HG02884 (cell line): ENCODE measurements around the gene PIEZO2.
"Not testable (repeated sequence)": the region's sequence is repeated elsewhere in the genome, so short reads cannot be mapped to it uniquely, and the experiment has no call there.

Source experiments
- ATAC-seq: cut with Tn5 transposase; IDR thresholded peaks from one replicate; pipeline ENCODE4 v1.9.1; 2021; ENCODE audit warnings: mild to moderate bottlenecking, moderate library complexity; ENCODE audit not compliant: unreplicated experiment

The PIEZO2 gene

DNA sequence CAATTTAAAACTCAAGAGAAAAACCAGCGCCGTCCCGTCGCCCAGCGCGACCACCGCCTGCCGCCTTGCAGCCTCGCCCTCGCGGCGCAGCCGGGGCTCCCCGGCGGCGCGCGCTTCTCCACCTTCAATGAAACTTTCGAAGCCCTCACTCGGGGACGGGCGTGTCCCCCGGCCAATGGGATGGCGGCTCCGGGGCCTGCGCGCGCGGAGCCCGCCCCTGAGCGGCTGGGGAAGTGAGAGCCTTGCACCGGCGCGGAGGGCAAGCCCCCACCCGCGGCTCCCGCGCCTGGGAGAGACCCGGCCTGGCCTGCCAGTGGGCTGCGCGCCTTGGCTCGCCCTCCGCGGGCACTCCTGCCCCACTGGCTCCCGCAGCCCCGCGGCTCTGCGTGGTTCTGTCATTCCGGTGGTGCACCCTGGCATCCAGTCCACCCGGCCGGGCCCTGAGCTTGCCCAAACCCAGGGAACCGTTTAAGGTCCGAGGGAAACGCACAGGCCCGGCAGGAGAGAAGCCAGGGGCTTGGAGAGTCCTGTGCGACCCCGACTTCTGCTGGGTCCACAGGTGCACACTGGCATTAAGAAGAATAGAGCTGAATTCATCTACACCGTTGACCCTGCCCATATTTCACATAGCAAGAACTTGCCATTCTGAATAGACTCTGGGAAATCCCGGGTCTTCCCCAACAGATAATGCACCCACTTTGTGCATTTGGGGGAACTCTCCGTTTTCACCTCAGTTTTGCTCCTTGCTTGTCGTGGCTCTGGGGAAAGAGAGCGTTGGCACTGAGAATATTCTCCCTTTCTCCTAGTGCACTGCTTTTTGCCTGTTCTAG is at the start of gene PIEZO2:
PIEZO2 (minus strand) TSS at position 129 of the 830 bp plus-strand sequence. CDS start 981 bp downstream, outside the sequence.
- peak; percentile 86 for ATAC-seq

DNA sequence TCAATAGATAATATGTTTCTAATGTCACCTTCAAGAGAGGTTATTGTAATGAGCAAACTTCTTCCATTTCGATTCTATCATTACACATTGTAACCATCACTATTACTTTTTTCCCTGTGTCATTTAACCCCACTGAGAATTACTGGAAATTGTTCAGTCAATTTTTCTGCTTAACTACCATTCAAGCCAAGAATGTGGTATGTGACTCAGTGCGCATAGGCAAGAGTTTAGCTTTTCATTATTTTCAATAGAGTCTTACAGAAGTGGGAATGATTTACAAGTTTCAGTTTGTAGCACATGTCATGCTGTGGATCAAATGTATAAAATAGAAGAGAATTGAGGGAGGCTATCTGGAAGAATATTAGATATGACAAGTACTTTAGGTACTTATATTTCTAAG is 34.3 kb upstream of the PIEZO2 start:
- no peak for ATAC-seq

DNA sequence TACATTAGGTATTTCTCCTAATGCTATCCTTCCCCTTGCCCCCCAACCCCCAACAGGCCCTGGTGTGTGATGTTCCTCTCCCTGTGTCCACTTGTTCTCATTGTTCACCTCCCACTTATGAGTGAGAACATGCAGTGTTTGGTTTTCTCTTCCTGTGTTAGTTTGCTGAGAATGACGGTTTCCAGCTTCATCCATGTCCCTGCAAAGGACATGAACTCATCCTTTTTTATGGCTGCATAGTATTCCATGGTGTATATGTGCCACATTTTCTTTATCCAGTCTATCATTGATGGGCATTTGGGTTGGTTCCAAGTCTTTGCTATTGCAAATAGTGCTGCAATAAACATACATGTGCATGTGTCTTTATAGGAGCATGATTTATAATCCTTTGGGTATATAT is 32.3 kb upstream of the PIEZO2 start:
- ATAC-seq = not testable (repeated sequence)

DNA sequence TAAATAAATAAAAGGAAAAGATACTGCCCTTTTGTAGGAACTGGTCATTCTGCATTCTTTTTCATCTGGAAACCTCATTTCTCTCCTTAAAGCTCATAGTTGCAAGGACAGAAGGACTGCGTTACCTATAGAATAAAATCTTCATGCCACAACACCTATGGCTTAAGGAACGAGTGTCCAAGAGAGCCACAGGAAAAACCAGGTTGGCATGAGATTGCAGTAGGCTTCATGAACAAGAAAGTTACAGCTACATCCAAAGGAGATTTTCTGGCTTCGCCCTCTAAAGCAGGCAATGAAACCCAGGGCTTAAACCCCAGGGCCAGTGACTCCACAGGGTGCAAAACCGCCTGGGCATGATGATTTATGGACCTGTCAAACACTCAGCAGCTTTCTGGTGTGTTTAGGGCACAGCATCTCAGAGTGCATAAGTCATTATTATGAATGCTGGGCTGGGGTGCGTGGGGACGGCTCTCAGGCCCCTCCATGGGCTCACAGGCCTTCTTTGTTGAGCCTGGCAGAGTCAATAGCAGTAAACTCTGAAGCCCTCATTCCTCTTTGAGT is 30.7 kb upstream of the PIEZO2 start:
- ATAC-seq = no peak

DNA sequence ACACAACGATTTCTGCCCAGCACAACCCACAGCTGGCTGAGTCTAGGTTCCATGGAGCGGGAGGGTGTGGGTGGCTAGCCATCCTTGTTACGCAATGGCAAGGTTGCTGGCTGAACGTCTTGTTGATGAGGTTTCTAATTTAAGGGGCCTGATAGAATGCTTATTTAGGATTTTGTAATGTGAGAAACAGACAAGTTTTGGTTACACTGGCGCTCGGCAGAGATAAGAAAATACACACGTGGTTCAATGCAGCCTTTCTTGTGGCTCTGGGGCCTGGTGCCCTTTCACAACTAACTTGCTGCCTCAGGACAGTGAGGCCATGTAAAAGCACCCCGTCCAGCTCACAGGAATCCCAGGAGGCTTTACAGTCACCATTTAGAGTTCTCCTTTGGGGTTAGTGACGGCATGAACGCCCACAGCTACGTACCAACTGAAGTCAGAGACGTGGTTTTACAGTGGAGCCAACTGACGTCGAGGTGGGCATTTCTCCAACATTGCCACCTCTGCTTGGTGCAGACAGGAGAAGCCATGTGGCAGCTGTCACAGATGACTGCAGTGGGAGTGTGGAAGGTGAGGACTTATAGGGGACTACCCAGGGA is 29.7 kb upstream of the PIEZO2 start:
- ATAC-seq = no peak

DNA sequence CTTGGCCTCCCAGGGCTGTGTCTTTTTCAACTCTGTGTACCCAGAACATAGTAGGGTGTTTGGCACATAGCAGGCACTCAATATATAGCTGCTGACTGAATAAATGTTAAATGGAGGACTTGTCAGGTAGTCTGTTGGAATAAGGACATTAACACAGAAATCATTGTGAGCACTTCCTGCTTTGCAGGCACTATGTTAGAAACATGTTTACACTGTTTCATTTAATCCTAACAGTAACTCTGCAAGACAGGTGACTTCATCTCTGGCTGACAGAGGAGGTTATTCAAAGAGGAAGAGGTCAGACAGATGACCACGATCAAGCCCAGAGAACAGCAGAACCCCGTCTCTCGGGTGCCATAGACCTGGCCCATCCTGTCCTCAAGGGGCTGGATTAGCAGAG is 28.0 kb upstream of the PIEZO2 start:
- ATAC-seq = no peak

DNA sequence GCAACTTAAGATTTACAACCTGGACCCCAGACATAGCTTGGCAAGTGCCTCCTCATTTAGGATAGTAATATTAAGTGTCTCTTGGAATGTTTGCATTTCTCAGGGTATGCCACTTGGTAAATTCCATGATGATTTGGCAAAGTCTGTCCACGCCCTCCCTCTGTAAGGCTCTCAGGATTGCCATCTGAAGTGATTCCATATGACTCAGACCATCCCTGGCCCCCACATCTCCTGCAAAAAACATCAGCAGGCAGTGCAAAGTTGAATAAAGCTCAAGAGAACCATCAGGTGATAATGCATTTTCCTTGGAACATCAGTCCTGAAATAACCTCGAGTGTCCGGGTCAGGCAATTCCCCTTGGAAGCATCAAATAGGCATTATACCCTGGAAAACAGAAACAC is 27.1 kb upstream of the PIEZO2 start:
- ATAC-seq = no peak

DNA sequence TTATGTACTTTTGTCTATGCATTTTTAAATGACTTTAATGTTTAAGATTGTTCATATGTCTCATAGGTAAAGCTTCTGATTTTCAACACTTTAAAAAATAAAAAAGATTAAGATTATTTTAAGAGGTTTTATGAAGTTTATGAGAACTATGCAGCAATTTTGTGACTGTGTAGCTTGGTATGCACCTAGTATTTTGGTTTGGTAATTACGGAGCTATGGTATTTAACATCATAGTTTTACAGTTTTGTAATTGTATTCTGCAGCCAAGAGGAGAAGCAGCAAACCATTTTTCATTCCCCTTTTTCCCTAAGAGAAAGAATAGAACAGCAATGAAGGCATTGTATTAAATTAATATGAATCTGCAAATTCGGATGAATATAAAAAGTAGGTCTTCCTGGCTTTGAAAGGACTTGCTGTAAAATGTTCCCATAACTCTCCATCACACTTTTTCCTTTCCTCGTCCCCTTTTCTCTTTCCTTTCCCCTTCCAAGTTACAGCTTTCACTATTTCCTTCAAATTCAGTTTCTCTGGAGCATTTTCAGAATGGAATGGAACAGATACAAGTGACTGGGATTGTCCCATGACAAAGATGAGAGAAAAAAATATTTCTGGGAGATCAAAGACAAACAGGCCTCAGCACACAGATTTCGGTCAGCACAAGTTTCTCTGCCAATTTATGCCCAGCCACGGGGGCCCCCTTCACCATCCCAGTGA is 26.1 kb upstream of the PIEZO2 start:
- ATAC-seq = no peak

DNA sequence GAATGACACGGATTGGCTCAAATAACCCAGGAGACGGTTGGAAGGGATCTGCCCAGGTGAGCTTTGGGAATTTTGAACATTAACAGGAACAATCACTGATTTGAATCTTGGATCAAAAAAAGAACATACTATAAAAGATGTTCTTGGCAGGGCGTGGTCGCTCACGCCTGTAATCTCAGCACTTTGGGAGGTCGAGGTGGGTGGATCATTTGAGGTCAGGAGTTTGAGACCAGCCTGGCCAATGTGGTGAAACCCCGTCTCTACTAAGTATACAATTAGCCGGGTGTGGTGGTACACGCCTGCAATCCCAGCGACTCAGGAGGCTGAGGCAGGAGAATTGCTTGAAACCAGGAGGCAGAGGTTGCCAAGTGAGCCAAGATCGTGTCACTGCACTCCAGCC is 24.8 kb upstream of the PIEZO2 start:
- not testable (repeated sequence) for ATAC-seq

DNA sequence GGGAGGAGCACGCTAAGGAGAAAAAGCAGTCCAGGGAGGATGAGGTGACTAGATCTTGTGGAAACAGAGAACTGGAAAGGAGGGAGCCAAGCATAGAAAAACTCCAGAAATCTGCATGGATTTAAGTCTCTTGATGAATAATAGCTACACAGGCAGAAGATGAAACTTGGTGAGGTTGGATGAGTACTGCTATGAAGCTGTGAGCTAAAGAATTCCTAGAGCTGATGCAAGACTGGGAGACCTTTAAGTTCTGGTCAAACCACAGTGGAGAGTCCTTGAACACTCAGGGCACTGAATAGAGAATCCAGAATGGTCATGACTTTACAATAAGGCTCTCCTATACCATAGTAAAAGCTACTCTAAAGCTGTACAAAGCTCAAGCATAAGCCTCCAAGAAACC is 18.4 kb upstream of the PIEZO2 start:
- no peak for ATAC-seq

DNA sequence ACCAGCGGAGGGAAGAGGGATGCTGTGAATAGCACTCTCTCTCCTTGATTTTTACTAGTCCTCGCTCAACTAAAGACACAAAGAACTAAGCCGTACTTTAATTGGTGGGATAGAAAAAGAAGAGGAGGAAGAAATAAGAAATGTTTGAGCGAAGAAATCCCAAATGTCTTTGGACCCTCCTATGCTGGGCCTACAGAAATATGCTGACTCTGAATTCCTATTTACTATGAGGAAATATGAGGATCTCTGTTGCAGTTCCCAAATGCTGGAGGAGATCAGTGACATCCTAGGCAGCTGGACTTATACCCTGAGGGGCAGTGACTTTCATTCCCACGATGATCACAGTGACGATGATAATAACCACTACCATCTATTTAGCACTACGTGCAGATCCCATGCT is 16.6 kb upstream of the PIEZO2 start:
- ATAC-seq = no peak

DNA sequence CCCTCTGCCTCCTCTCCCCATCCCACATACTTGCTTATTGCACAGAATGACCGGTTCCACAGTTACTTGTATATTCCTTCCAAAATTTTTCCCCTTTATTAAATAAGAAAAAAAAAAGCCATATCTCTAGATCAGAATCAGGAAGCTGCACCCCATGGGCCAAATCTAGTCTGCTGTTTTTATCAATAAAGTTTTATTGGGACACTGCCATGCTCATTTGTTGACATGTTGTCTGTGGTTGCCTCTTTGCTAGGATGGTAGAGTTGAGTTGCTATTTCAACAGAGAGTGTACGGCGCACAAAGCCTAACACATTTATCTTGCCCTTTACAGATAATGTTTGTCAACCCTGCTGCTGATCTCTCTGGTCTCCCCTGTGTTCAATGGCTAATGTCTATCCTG is 15.8 kb upstream of the PIEZO2 start:
- no peak for ATAC-seq

DNA sequence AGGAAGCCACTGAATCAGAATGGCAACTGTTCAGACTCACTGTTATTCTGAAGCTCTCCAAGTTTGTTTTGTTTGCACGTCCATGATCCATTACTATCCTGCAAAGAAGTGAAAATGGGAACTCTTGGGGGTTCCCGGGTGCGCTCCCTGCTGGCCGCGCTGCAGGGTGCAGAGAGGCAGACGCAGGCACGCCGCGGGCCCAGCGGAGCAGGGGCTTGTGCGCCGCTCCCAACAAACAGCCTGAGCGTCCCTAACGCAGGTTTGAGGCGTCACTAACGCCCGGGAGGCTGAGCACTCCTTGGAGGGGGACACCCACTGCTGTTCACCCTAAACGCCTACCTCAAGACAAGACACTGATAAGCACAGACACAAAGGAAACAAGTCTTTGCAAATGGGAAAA is 14.3 kb upstream of the PIEZO2 start:
- no peak for ATAC-seq

DNA sequence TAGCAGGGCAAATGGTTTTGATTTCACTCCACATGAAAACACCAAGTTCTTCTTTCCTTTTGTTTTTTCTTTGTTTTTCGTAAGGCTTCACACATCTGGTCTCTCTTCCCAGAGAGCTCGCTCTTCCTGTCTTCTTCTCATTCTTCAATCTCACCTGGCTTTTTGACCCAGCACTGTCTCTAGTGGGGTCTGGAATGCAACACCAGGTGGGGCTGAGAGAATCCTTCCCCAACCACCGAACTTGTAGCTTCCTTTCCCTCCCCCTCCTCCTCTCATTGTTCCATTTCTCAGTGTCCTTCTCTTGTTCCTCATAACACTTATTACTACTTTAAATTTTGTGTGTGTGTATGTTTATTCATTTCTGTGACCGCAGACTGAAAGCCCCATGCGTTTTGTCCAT is 13.5 kb upstream of the PIEZO2 start:
- no peak for ATAC-seq

DNA sequence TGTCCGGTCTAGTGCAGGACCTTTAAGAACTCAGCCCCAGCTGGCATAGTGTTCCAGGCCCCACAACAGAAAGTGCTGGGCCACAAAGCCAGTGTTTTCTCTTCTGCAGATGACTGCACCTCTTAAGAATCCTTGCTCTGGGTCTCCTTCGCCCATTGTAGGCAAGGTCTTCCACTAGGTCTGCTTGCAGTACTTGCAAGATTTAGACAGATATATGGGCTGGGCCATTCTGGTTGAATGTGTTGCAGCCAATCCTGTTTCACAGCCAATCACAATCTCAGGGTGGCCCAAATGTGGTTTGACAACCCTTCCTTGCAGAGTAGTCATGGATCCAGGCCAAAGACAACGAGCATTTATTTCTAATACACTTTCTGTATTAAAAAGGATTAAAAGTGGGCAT is 13.1 kb upstream of the PIEZO2 start:
- no peak for ATAC-seq

DNA sequence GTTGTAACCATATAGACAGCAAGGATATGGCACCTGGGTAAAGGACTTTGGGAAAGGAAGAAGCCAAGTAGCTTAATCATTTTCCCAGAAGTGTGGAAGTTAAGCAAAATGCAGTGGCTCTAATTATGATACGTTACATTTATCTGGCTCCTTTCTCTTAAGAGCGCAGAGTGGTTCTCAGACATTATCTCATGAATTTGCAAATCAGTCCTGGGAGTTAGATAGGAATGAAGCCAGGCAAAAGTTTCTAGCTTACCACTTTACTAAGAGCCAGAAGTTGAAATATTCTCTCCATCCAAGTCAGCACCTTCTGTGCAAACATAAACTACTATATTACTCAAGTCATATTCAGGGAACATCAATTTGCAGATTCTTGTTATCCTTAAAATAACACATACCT is 10.9 kb upstream of the PIEZO2 start:
- ATAC-seq = no peak

DNA sequence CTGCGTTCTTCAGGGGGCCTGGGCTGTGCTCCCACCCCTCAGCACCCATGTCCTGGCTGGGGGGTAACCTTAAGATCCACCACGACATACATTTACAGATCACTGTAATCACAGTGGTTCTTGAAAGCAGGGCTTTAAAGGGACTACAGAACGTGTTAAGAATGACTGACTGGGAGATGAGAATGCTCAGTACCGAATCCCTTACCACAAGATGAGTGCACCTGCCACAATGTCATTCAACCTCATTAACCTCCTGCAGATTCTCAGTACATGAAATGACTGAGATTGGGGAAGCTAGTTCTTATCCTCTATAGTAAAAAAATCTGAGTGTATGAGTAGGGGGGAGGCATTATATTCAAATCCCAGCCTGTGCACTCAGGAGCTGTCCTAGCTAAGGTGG is 10.5 kb upstream of the PIEZO2 start:
- ATAC-seq = no peak

DNA sequence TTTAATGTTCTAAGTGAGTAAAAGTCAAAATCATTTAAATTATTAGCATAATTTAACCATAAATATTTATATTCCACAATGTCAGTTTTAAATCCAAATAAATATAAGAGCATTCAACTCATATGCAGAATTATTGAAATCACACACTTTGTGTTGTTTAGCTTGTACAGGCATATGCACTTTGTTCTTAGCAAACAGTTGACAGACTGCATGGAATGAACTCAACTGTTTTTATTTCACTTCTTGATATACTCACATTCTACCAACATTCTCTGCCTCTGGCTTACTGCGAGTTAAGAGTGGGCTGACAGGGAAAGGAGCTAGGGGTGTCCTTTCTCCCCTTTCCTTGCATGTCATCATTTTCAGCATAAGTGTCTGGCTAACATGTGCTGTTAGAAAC is 7.6 kb upstream of the PIEZO2 start:
- ATAC-seq = no peak

DNA sequence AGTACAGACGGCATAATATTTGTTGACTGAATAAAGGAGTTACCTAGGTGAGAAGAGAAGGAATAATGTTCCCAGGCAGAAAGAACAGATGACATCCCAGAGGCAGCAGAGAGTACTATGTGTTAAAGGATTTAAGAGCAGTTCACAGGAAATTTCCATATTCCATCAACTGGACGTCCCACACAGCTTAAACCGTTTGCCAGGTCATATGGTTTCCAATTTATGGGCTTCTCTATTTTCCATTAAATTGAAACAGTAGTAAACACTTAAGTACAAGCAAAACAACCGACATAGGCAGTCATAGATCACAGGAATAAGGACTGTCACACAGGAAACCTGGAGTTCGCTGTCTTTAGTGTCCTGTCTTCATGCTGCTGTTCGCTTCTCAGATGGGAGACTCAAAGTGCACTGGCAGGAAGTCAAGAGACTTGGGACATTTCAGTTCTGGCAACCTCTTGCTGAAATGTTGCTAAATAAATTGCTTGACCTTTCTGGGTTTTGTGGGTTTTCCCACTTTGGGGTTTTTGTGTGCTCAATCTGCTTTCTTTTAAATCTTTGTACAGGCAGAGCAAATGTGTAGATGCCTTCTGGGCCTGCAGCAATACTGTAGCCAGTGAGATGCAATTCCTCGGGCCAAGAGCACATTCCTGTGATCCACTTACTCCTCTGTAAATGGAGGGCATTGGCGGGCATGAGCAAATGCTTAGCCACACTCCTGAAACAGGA is 5.8 kb upstream of the PIEZO2 start:
- no peak for ATAC-seq

DNA sequence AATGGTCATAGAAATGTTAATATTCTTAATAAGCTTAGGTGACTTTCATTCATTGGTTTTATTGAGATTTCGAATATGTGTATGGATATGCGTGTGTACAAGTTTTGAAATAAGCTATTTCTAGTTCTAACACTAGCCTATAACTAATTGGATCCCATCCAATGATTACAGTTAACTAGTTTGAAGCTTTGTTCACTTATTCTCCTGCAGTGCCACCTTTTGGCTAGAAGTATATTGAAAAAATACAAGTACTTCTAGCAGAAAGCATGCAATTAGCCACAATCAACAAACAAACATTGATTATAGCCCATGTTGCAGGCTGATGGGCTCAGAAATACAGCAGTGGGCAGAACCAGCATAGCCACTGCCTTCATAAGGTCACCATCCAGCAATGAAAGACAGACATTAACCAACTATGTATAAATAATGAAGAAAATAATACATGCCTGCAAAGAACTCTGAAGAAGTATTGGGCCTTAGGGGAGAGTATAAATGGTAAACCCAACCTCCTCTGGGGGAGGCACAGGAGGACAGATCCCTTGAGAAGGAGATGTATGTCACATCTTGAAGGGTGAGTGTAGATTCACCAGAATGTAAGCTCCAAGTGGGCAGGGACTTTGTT is 5.1 kb upstream of the PIEZO2 start:
- ATAC-seq = no peak

DNA sequence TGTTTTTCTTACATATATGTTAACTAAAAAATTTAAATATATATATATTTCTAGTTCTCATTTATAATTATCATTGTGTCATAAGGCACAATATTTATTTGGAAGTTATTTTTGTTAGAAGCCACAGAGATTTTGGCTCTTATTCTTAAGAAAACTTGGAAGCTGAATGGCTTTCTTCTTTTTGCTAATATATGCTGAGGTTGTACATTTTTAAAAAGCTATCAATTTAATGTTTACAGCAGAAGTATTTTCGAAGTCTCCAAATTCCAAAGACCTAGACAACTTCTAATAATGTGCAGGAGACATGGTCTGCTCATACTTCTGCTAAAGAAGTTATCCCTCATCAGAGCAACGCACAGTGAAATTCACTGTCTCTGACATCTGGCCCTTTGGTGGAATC is 3.7 kb upstream of the PIEZO2 start:
- no peak for ATAC-seq
